Nephron (organoid): Measurements from ENCODE around the gene OR5P2.
"Not testable (repeated sequence)": the region's sequence is repeated elsewhere in the genome, so short reads cannot be mapped to it uniquely, and the experiment has no call there.

Source experiments
- H3K27ac Mint-ChIP-seq, 3 experiments: 2 replicates each; pipeline ENCODE4 v1.8.0; 2020; ENCODE audit warnings: mixed read lengths in 3 of 3, mild to moderate bottlenecking in 2 of 3, moderate library complexity in 1 of 3
- H3K27me3 Mint-ChIP-seq: 2 replicates; pipeline ENCODE4 v1.8.0; 2021; ENCODE audit warnings: low read depth, mild to moderate bottlenecking, moderate library complexity, mixed read lengths
- H3K36me3 Mint-ChIP-seq: 2 replicates; pipeline ENCODE4 v1.8.0; 2020; ENCODE audit warnings: low read depth, mixed read lengths
- H3K4me1 Mint-ChIP-seq: 2 replicates; pipeline ENCODE4 v1.8.0; 2020; ENCODE audit warnings: mixed read lengths
- H3K4me3 Mint-ChIP-seq, 3 experiments: 2 replicates each; pipeline ENCODE4 v1.8.0; 2020; ENCODE audit warnings: mild to moderate bottlenecking in 3 of 3, mixed read lengths in 3 of 3, moderate library complexity in 2 of 3
- H3K9me3 Mint-ChIP-seq: 2 replicates; pipeline ENCODE4 v1.8.0; 2020; ENCODE audit warnings: mixed read lengths
- CTCF ChIP-seq, 3 experiments: fragments of 200-600 bp; sonication (generic); IDR thresholded peaks; one replicate each; pipeline ENCODE4 v1.5.0; 2021; ENCODE audit warnings: antibody characterized with exemption in 3 of 3; ENCODE audit not compliant: unreplicated experiment in 3 of 3

Gene OR5P2

GRCh38 chr11:7830740-7831139 is 34.0 kb upstream of the OR5P2 start, which contains the start of gene OR5P3:
TSS of gene OR5P3 (minus strand) at chr11:7830840.
- no peaks in the 10 kb centered on the region for H3K9me3 Mint-ChIP-seq
- H3K4me1 Mint-ChIP-seq, result no peaks in the 10 kb centered on the region
- TF ChIP-seq CTCF (IDR thresholded peaks at IDR 0.05; ENCODE audit: unreplicated experiment in 3 of 3), result no peak
- H3K4me3 Mint-ChIP-seq, result no peak within 1 kb of the TSS
- H3K36me3 Mint-ChIP-seq, result no peaks in the 10 kb centered on the region
- no peak within 1 kb of the TSS for H3K27ac Mint-ChIP-seq
- no peaks in the 10 kb centered on the region for H3K27me3 Mint-ChIP-seq

GRCh38 chr11:7826324-7826723 is 29.6 kb upstream of the OR5P2 start:
- no peak overlapping the region for H3K4me3 Mint-ChIP-seq
- H3K36me3 Mint-ChIP-seq, result no peaks in the 10 kb centered on the region
- no peak overlapping the region for H3K27ac Mint-ChIP-seq
- no peaks in the 10 kb centered on the region for H3K9me3 Mint-ChIP-seq
- H3K27me3 Mint-ChIP-seq, result peaks cover 2% of the 10 kb centered on the region
- TF ChIP-seq CTCF (IDR thresholded peaks at IDR 0.05; ENCODE audit: unreplicated experiment in 3 of 3), result no peak
- H3K4me1 Mint-ChIP-seq, result no peaks in the 10 kb centered on the region

DNA sequence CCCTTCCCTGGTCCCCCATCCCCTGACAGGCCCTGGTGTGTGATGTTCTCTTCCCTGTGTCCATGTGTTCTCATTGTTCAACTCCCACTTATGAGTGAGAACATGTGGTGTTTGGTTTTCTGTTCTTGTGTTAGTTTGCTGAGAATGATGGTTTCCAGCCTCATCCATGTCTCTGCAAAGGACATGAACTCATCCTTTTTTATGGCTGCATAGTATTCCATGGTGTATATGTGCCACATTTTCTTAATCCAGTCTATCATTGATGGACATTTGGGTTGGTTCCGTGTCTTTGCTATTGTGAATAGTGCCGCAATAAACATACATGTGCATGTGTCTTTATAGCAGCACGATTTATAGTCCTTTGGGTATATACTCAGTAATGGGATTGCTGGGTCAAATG is 23.7 kb upstream of the OR5P2 start:
- H3K9me3 Mint-ChIP-seq, result peaks cover 14% of the 10 kb centered on the region
- H3K27ac Mint-ChIP-seq, H3K36me3 Mint-ChIP-seq, H3K4me3 Mint-ChIP-seq, H3K27me3 Mint-ChIP-seq, H3K4me1 Mint-ChIP-seq: not testable (repeated sequence)

GRCh38 chr11:7814897-7815296 is 18.2 kb upstream of the OR5P2 start:
- not testable (repeated sequence) for H3K4me1 Mint-ChIP-seq, H3K4me3 Mint-ChIP-seq, H3K27me3 Mint-ChIP-seq, H3K27ac Mint-ChIP-seq, H3K36me3 Mint-ChIP-seq
- H3K9me3 Mint-ChIP-seq, result peaks cover 31% of the 10 kb centered on the region

DNA sequence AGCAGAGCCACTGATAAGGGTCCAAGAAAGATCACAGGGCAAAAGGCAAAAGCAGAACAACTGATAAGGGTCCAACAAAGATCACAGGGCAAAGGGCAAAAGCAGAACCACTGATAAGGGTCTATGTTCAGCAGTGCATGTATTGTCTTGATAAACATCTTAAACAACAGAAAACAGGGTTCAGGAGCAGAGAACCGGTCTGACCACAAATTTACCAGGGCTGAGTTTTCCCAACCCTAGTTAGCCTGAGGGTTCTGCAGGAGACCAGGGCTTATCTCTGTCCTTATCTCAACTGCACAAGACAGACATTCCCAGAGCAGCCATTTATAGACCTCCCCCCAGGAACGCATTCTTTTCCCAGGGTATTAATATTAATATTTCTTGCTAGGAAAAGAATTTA is 13.6 kb upstream of the OR5P2 start:
- peaks cover 44% of the 10 kb centered on the region for H3K9me3 Mint-ChIP-seq
- not testable (repeated sequence) for H3K36me3 Mint-ChIP-seq, H3K27me3 Mint-ChIP-seq, H3K4me1 Mint-ChIP-seq, H3K27ac Mint-ChIP-seq, H3K4me3 Mint-ChIP-seq

DNA sequence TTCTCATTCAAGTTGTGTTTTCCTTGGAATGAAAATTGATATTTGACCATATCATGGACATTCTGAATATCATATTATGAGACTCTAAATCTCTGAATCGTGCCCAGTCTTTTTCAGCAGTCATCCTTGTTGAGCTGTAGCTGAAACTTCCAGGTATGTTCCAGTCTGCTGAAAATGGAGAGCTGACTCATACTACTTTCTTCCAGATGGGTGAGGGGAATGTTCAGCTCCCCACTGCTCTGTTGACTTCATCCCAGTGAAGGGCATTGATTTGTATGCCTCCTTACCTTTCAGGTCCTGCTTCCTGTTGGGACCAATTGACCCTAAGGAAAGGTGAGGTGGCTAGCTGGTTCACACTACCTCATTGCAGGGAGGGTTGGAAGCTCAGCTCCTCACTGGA is 3.5 kb downstream of the OR5P2 start:
- H3K36me3 Mint-ChIP-seq, result no peaks in the 10 kb centered on the region
- no peaks in the 10 kb centered on the region for H3K4me1 Mint-ChIP-seq
- no peak overlapping the region for H3K27ac Mint-ChIP-seq
- no peaks in the 10 kb centered on the region for H3K27me3 Mint-ChIP-seq
- no peak for TF ChIP-seq CTCF (IDR thresholded peaks at IDR 0.05; ENCODE audit: unreplicated experiment in 3 of 3)
- no peak overlapping the region for H3K4me3 Mint-ChIP-seq
- H3K9me3 Mint-ChIP-seq, result peaks cover 13% of the 10 kb centered on the region

DNA sequence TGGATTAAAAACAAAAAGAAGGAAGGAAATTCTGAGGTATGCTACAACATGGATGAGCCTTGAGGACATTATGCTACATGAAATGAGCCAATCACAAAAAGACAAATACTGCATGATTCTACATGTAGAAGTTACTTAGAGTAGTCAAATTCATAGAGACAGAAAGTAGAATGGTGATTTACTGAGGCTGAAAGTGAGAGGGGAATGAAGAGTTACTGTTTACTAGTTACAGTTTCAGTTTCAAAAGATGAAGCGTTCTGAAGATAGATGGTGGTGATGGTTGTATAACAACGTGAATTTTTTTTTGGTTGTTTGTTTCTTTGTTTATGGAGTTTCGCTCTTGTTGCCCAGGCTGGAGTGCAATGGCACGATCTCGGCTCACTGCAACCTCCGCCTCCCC is 9.5 kb downstream of the OR5P2 start:
- no peak overlapping the region for H3K27ac Mint-ChIP-seq
- no peaks in the 10 kb centered on the region for H3K36me3 Mint-ChIP-seq
- no peak overlapping the region for H3K4me3 Mint-ChIP-seq
- H3K4me1 Mint-ChIP-seq, result no peaks in the 10 kb centered on the region
- no peaks in the 10 kb centered on the region for H3K27me3 Mint-ChIP-seq
- no peak for TF ChIP-seq CTCF (IDR thresholded peaks at IDR 0.05; ENCODE audit: unreplicated experiment in 3 of 3)
- peaks cover 12% of the 10 kb centered on the region for H3K9me3 Mint-ChIP-seq

DNA sequence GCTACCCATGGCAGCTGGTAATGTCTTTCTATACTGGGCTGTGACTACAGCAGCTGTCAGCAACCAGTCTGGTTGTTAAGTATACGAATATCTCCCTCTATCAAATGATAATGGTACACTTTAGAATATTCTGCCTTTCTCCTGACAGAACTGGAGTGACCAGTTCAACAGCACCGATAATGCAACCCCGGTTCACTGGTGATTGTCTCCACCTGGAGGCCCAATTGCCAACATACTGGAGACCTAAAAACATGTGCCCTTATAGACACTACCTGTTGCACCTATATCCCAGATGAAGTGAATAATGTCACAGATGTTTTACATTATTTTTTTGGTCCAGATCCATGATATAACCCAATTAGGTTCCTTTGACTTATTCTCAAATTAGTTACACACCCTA is 21.1 kb downstream of the OR5P2 start:
- Mint-ChIP-seq H3K4me1 (no peaks in the 10 kb centered on the region), H3K27ac (no peak overlapping the region), H3K36me3 (no peaks in the 10 kb centered on the region), H3K27me3 (no peaks in the 10 kb centered on the region), H3K9me3 (no peaks in the 10 kb centered on the region), H3K4me3 (no peak overlapping the region)
- no peak for TF ChIP-seq CTCF (IDR thresholded peaks at IDR 0.05; ENCODE audit: unreplicated experiment in 3 of 3)

GRCh38 chr11:7764301-7764700 is 32.4 kb downstream of the OR5P2 start:
- not testable (repeated sequence) for H3K27me3 Mint-ChIP-seq, H3K9me3 Mint-ChIP-seq, H3K36me3 Mint-ChIP-seq, H3K4me3 Mint-ChIP-seq, H3K4me1 Mint-ChIP-seq, H3K27ac Mint-ChIP-seq
